ENCODE measurements around the gene KRT77.

DNA sequence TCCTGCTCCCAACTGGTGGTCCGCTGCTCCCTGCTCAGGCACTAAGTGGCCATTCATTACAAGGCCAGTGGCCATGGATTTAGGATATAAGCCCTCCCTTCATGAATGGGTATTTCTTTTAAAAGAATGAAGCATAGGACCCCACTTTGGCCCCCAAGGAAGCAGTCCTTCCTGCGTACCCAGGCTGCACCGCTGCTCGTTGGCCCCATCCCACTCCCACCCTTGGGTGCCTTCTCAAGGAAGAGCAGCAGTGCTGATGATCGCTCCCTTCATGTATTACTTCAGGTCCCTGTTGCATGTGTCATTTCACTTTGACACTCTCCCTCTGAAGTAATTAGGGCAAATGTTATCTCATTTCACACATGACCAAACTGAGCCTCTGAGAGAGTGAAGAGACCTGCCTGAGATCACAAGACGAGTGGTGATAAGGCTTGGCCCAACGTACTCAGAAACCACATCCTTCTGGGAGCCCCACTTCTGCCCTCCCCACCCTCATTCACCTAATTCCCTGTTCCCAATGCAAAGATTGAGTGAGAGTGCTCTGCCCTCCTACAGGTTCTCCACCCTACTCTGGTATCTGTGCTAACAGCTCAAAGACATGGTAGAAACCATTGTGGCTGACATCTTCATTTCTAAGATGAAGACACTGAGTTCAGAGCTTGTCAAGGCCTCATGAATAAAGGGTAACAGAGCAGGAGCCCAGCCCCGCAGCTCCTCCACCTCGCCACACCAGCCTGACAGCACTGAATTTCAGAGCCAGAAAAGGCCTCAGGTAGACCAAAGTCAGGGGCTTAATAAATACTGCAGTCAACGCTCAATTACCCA is 41.0 kb downstream of the KRT77 start:
- TF ChIP-seq GLIS3 (CRISPR knock-in tag; IDR thresholded peaks at IDR 0.05) (no peak), ZNF70 (CRISPR knock-in tag; IDR thresholded peaks at IDR 0.05) (no peak), ARNTL (CRISPR knock-in tag; IDR thresholded peaks at IDR 0.05; ENCODE audit: borderline replicate concordance, low read depth) (no peak), ESRRG (CRISPR knock-in tag; IDR thresholded peaks at IDR 0.05) (no peak), RARB (CRISPR knock-in tag; IDR thresholded peaks at IDR 0.05) (no peak)

All from SK-N-SH treated with all-trans-retinoic acid at 6 μM for 48 hours (cell line).